ENCODE data around the gene NOL9.
"Not testable (repeated sequence)": the region's sequence is repeated elsewhere in the genome, so short reads cannot be mapped to it uniquely, and the experiment has no call there.

The NOL9 gene

DNA sequence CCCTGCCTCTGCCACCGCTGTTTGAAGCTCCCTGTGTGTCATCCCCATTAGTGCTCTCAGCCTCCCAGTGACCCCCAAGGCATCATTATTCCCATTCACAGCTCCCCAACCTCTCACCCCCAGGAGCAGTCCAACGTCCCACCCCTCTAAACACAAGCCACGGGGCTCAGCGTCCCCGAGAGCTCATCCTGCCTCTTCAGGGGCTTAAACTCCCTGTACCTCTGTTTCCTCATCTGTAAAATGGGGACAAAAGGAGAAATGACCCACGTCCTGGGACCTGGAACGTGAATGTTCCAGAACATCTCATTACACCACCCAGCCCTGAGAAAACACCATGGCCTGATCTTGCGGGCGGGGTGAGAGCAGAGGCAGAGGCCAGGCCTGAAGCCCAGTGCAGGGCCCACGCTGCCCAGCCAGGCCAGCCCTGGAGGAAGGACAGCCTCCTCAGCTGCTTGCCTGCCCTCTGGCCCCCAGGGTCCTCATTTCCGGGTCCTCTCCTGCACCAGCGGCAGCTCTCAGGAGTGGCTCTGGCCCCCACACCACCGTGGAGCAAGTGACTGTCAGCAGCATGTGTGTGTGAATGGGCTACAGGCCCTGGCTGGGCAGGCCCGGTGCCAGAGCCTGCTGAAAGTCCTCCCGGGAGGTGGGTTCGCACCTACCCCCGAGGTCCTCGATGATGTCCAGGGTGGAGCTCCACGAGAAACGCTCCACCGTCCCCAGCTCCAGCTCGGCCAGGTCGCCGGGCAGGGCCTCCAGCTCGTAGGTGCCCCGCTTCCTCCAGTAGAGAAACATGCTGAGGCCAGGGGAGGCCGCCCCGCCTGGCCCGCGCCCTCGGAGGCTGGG lies 48.7 kb downstream of the NOL9 start:
- DNase-seq (ENCODE audit: low read depth in 1 of 2, low spot score in 1 of 2): no peak

- DNase-seq (ENCODE audit: low read depth in 1 of 2, low spot score in 1 of 2): no peak
These were observed 49.4 kb downstream of the NOL9 start for GRCh38 chr1:6504887-6505286.

GRCh38 chr1:6503884-6504602 lies 50.3 kb downstream of the NOL9 start:
- DNase-seq (ENCODE audit: low read depth in 1 of 2, low spot score in 1 of 2): no peak

DNA sequence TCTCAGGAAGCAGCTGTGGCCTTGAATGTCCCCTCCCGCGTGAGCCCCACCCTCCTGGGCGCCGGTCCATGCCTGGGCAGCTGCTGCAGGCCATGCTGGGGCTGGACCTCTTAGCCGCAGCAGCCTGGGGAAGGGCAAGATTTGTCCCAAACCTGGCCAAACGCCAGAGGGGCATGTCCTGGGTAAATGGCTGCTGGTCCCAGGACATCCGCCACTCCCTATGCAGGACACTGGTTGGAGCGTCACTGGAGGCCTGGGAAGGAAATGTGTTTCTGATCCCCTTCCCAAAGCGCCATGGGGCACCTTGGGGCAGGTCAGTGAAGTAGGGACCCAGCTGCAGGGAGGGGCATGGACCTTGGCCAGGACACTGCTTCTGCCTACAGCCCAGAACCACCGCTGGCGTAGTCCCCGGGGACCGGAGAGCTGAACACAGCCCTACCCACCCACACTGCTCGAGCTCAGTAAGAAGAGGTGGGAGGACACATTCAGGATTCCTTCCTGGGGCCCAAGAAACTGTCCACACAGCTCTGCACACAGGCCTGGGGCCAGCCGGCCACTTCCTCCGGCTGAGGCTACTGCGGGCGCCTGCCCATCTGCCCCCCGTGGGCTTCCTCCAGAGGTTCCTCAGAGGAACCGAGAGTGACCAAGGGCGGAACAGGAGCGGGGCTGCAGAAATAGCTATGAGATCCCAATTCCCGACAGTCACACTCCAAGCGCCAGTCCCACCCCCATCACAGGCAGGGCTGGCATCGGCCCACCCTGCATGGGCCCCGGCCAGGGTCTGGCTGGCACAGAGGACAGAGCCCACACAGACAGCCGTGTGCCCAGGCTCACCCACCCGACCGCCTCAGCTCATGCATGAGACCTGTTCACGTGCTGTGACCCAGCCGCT lies 52.1 kb downstream of the NOL9 start:
- DNase-seq (ENCODE audit: low read depth in 1 of 2, low spot score in 1 of 2): no peak

- no peak for DNase-seq (ENCODE audit: low read depth in 1 of 2, low spot score in 1 of 2)
These were observed 53.0 kb downstream of the NOL9 start for GRCh38 chr1:6501279-6501813.

- DNase-seq (ENCODE audit: low read depth in 1 of 2, low spot score in 1 of 2): no peak
These were observed 53.6 kb downstream of the NOL9 start for GRCh38 chr1:6500544-6501278.

DNA sequence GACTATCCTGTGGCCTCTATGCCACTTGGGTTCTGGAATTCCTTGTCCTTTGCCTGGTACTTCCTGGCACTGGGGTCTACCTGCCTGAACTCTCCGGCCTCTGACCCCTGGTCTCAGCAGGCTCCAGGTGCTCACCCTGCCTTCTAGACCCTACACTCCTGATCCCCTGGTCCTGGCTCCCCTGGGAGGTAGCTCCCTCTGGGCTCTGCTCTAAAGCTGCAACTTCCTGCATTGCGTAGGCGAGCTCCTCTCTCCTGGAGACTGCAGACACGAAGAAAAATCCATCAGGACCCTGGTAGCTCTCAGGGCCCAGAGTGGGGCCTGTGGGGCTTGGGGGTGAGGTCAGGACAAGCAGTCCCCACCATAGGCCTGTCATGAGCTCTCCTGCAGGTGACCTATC lies 55.0 kb downstream of the NOL9 start:
- DNase-seq (ENCODE audit: low read depth in 1 of 2, low spot score in 1 of 2): no peak

DNA sequence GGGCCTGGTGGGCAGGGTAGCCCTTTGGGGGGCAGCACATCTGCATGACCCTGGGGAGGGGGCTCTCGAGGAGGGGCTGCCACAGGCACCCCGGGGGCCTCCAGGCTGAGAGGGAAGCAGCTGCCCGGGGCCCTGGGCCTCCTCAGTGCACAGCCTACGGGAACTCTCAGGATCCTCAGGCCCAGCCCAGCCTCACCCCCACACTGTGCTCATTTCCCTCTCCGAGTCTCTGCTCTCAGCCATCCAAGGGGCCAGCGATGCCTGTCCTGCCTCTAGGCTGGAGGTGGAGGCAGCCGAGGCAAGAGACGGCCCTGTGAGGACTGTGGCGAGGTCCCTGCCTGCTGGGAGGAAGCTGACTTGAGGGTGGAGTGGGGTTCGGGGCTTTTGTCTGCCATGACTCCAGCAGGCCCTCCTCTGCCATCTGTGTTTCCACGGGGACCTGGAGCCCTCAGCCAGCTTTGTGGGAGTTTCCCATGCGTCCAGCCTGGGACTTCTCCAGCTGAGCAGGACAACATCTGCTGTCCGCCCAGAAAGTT lies 55.7 kb downstream of the NOL9 start:
- no peak for DNase-seq (ENCODE audit: low read depth in 1 of 2, low spot score in 1 of 2)

DNA sequence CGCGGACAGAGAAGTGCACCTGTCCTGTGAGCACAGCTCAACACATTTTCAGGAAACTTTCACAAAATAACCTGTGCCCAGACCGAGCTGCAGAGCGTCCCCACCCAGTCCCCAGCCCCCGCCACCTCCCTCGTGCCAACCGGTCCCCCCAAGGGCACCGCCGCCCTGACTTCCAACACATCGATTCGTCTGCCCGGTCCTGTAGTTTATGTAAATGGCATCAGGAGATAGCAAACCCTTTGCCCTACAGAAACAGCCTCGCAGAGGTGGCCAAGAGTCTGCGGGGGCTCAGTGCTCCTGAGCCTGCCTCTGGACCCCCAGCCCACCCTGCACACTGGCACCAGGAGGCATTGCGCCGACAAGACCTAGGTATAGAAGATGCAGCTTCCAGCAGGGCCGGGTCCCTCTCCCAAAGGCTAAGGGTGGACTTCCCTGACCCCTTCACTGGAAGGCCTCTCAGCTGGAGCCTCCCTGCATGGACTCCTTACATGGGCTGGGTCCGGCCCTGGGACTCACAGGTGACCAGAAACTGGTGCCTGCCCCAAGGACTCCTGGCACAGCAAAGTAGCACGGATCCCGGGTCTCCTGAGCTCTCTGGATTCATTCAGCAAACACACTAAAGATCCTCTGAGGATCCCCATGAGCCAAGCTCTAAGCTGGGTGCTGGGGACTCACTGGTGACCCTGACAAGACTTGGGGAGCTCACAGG lies 56.3 kb downstream of the NOL9 start:
- DNase-seq (ENCODE audit: low read depth in 1 of 2, low spot score in 1 of 2): no peak

DNA sequence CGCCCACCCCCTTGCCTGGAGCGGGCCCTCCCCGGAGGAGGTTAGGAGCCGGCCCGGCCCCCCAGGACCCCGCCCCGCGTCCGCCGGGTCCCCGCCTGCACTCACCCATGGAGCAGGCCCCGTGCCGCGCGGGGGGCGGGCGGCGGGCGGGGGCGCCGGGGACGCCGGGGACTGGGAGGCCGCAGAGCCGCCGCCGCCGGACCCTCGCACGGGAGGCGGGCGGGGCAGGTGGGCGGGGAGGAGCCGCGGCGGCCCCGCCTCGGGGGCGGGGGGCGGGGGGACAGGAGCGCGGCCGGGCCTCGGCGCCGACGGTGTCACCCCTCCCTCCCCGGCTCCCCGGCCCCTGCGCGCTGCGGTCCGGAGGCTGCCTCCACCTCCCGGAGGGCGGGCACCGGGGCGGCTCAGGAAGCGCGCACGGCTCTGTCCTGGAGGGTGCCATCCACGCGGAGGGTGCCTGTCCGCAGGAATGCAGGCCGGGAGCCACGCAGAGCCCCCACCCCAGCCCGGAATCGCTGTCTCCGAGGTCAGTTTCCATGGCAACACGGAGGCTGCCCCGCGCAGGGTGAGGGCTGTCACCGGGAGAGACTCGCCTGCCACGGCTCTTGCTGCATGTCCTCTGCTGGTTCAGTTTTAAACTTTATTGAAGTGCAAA lies 57.0 kb downstream of the NOL9 start:
- DNase-seq (ENCODE audit: low read depth in 1 of 2, low spot score in 1 of 2): peak in 1 of 2 donors; percentile 25

- no peak for DNase-seq (ENCODE audit: low read depth in 1 of 2, low spot score in 1 of 2)
These were observed 57.5 kb downstream of the NOL9 start for GRCh38 chr1:6496890-6497214.

GRCh38 chr1:6496365-6496721 lies 58.0 kb downstream of the NOL9 start:
- no peak for DNase-seq (ENCODE audit: low read depth in 1 of 2, low spot score in 1 of 2)

DNA sequence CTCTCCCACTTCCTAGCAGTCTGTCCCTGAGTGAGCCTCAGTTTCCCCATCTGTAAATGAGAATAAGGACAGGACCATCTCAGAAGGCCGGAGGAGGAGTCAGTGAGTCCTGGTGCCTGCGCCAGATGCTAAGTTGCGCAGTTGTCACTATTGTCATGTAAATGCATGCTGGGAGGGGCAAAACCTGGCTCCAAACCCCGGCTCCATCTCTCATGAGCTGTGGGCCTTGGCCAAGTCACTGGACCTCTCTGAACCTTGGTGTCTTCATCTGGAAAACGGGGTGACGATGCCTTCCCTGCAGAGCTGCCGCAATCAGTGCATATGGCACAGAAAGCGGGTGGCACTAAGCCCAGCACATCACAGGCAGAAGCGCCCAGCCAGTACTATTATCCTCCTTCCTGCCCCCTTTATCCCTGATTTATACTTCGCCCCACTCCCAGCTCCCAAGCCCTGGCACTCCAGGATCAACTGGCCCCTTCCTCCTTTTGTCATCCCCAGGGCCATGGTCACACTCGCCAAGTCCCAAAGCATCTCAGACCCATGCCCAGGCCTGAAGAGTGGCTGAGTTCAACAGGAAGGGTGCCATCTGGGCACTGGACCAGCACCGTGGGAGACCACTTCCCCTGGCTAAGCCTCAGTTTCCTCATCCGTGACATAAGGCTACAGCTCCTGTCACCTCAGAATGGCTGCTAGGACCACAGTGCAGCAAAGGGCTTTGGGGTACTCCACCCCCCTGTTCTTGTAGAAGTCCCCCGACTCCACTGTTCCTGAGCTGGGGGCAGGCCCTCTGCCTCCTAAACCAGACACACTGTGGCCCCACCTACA lies 58.6 kb downstream of the NOL9 start:
- DNase-seq (ENCODE audit: low read depth in 1 of 2, low spot score in 1 of 2): no peak

DNA sequence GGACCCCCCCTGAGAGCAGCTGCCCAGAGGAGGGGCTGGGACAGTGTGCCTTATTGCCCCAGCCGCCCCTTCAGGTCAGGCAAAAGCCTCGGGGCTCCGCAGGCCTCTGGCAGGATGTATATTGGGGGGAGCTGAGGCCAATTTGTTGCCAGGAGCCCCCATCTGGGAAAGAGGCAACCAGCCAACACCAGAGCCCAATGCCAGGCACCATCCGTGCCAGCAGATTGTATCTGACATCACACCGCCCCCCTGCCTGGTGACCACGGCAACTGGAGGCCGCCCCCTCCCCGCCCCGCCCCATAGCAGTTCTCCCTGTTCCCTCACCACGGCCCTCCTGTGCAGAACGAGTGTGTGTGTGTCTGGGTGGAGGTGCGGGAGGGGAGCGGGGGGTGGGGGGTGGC lies 59.3 kb downstream of the NOL9 start:
- no peak for DNase-seq (ENCODE audit: low read depth in 1 of 2, low spot score in 1 of 2)

DNA sequence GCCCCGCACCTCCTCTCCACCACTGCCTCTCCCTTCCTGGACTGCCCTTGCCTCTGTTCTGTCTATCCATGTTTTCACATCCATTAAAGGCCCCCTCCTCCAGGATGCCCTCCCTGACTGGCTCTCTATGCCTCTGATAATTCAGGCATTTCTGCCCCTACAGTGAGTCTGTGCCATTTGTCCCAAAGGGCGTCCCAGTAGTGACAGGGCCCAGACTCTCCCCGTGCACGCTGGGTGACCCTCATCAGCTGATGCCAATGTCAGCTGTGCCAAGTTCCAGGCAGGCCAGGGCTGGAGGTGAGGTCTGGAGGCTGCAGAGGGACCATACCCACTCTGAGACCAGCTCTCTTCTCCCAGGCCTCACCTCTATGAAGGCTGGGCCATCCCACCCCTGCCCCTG lies 59.7 kb downstream of the NOL9 start:
- DNase-seq (ENCODE audit: low read depth in 1 of 2, low spot score in 1 of 2): no peak

DNA sequence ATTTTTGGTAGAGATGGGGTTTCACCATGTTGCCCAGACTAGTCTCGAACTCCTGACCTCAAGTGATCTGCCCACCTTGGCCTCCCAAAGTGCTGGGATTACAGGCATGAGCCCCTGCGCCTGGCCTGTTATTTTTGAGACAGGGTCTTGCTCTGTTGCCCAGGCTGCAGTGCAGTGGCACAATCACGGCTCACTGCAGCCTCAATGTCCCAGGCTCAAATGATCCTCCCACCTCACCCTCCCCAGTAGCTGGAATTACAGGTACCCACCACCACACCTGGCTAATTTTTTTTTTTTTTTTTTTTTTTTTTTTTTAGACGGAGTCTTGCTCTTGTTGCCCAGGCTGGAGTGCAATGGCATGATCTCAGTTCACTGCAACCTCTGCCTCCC lies 60.5 kb downstream of the NOL9 start:
- not testable (repeated sequence) for DNase-seq (ENCODE audit: low read depth in 1 of 2, low spot score in 1 of 2)

DNA sequence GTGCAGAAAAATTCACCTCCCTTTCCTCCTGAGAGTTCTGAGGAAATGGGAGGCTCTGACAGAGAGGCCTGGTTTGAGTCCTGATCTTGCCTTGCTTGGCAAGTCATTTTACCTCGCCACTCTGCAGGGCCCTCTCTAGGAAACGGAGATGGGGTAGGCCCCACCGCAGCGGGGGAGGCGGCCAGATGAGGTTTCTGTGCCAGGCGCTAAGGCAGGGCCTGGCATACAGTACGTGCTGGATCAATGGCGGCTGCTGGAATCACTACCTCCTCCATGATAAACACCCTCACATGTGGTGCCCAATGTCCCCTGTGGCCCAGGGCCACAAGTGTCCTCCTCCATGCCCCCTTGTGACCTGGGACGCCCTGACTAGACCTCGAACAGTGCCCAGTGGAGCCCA lies 62.3 kb downstream of the NOL9 start:
- DNase-seq (ENCODE audit: low read depth in 1 of 2, low spot score in 1 of 2): no peak

DNA sequence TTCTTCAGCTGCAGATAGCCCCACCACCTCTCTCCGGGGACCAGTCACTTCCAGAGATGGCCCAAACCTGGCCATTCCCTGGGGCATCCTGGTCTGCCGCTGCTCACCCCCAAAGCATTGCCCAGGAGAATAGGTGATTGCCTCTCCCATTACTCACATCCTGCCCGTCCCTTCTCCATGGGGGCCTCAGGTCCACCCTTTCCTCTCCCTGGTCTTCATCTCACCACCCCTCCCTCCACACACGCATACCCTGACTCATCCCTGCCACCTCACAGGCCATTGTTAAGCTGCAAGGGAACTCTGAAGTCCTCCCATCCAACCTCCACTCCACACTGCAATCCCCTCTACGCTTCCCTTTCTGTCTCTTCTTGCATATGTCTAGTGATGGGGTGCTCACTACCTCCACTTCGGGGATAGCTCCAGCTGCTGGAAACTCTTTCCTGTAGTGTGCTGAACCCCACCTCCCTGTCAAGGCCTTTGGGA lies 62.8 kb downstream of the NOL9 start, which contains the start of gene PLEKHG5:
TSS of gene PLEKHG5 (minus strand) at position 188 of the 483 bp plus-strand sequence. CDS start 14,096 bp downstream, outside the sequence.
- no peak for DNase-seq (ENCODE audit: low read depth in 1 of 2, low spot score in 1 of 2)
